ELR (cell line): ENCODE results near the gene APOBEC4.
"Not testable (repeated sequence)": the region's sequence is repeated elsewhere in the genome, so short reads cannot be mapped to it uniquely, and the experiment has no call there.

Experiments used
- DNase-seq: peaks from one replicate; pipeline ENCODE4 v3.0.0-alpha.2; 2015; ENCODE audit warnings: low read depth

The APOBEC4 gene

DNA sequence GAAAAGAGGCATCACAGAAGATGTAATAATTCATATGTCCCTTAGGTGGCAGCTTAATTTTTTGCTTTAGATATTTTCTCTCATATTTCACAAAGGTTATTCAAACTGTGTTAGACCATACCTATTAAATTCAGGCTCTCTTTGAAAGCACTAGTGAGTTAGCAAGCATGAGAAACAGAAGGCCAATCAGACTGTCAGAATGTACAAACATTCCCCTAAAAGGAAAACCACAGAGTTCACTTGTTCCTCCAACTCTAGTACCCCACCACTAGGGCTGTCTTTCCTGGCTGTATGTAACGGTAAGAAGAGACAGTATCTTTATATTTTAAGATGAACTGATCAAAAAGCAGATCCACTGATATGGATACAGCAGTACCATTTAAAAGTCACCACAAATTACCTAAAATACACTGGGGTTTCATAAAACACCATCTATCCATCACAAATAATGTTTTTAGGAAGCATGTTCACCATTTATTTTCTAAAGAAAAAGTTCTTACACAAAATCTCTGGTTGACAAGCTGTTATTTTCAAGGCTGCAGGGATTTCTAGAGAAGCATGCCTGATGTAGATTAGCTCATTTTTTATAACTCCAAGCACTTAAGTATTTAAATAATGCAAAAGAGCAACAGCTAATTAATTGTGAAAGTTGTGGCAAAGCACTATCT, 19.3 kb downstream of the APOBEC4 start:
- DNase-seq = peak; percentile 93

- DNase-seq = peak; percentile 51
Observed at GRCh38 chr1:183632964-183633363, 20.2 kb downstream of the APOBEC4 start.

- peak; percentile 48 for DNase-seq
Observed at GRCh38 chr1:183632114-183632513, 21.0 kb downstream of the APOBEC4 start.

DNA sequence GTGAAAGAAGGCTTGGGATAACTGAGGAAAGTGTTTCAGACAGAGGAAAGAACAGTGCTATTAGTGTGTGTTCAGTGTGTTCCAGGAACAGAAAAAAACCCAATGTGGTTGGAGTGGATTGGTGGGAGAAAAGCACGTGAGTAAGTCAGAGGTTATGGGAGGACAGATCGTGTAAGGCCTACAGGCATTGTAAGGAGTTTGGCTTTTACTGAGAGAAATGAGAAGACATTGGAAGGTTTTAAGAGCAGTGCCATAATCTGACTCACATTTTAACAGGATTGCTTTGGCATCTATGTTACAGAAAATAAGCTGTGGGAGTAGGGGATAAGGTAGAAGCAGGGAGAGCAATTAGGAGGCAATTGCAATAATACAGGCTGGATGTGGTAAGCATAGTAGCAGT, 22.4 kb downstream of the APOBEC4 start:
- DNase-seq = peak; percentile 24

DNA sequence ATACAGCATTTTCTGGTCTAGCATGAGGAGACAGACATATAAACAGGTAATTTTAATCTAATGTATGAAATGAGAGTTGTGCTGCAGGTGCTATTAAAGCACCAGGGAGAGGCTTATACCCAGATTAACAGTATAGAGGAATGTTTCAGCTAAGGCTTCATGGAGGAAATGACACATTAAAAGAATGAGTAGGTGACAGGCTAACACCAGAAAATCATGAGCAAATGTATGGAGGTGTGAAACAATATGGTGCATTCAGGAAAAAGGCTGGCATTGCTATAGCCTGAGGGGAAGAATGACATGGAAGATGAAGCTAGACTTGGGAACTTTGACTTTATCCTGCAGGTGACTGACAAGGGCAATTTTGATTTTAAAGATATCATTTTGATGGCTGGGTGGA, 24.6 kb downstream of the APOBEC4 start:
- no peak for DNase-seq

DNA sequence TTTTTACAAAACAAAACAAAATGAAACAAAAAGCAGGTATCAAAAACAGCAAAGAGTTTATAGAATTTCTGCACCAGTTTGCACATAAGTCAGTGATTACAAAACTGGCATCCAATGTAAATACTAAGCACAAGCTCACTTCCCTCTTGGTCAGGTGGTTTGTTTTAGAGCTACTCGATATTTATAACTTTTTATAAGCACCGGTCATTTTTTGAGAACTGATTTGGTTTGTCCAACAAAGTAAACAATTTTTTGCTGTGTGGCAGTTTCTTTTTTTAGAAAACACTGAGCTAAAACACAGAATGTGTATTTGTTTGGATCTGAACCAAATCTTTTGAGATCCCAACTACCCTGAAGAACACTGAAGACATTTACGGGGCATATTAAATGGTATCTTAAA, 26.9 kb downstream of the APOBEC4 start:
- DNase-seq = not testable (repeated sequence)

GRCh38 chr1:183622884-183623785, 30.0 kb downstream of the APOBEC4 start:
- DNase-seq = peak; percentile 79

- DNase-seq = no peak
Observed at GRCh38 chr1:183622013-183622412, 31.1 kb downstream of the APOBEC4 start.

GRCh38 chr1:183620311-183620710, 32.8 kb downstream of the APOBEC4 start:
- no peak for DNase-seq

DNA sequence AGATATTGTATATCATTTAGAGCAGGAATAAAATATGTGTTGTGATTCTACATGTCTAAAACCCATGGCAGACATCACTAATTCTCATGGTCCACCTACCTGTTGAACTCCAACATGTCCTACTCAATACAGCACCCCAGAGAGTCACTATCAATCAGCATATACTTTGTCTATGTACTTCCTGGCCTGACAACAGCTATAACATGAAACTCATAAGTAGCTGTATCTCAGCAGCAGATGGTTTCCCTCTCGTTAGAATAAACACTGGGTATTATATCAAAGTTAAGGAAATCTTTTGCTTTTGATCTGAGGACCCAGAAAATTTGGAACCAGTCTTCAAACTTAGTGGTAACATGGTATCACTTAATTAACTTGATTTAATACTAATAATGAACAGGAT, 33.3 kb downstream of the APOBEC4 start:
- no peak for DNase-seq

DNA sequence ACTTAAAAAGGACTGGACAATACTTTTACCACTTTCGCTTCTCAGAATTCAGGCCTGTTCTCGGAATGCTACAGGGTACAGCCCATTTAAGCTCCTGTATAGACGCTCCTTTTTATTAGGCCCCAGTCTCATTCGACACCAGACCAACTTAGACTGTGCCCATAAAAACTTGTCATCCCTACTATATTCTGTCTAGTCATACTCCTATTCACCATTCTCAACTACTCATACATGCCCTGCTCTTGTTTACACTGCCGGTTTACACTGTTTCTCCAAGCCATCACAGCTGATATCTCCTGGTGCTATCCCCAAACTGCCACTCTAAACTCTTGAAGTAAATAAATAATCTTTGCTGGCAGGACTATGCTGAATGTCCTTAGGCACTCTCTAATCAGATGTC, 34.9 kb downstream of the APOBEC4 start:
- not testable (repeated sequence) for DNase-seq

DNA sequence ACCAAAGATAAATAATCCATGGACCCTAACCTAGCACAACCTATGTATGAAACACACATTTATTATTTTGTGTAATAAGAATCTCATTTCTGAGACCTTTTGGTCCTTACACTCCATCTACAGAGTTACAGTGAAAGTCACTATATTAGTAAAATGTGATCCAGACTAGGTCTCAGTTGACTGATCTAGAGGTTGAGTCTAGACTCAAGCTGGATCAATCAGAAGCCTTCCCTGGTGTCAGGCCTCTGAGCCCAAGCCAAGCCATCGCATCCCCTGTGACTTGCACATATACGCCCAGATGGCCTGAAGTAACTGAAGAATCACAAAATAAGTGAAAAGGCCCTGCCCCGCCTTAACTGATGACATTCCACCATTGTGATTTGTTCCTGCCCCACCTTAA, 40.1 kb downstream of the APOBEC4 start:
- not testable (repeated sequence) for DNase-seq

GRCh38 chr1:183612407-183612806, 40.7 kb downstream of the APOBEC4 start:
- no peak for DNase-seq

DNA sequence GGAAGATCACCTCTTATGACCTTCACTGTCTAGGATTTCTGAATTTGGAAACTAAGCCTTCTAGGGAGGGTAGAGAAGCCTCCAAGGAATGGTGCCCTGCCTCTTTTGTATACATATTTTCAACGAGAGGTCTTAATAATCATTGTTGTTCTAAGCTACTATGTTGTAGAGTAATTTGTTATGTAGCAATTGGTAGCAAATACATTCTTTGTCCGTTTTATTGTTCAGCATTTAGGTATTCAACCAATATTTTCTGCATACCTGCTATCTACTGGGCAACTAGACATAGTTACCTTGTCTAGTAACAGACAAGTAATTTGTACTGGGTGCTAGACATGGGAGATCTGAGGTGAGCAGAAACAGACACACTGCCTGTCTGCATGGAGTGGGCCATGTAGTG, 42.1 kb downstream of the APOBEC4 start:
- DNase-seq = no peak

DNA sequence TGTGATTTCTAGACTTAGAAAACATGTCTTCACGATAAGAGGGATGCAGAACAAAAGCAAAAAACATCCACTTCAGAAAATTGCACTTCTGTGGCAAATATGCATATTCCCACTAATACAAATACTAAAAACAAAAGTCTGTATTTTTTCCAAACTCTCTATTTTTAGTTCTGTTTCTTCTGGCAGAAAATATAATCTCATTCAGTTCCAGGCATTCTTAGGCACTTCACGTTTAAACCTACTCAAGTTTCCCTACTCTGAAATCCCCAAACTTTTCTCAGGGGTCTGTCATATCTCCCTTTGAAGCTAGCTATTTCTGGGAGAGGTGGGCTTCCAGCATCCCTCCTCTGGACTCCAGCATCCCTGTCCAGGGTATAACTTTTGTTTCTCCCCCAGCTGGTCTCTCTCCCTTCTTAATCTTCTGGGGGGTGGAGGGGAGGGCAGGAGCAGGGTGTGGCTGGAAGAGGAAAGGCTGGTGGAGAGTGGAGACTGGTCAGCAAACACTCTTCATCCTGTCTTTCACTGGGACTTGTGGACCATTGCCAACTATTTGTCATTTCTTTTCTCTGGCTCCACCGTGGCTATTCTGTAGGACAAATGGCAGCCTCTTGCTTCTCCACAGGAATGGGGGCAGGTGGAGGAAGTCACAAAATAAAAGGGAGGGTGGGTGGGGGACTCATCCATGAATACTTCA, 43.2 kb downstream of the APOBEC4 start:
- peak; percentile 64 for DNase-seq

DNA sequence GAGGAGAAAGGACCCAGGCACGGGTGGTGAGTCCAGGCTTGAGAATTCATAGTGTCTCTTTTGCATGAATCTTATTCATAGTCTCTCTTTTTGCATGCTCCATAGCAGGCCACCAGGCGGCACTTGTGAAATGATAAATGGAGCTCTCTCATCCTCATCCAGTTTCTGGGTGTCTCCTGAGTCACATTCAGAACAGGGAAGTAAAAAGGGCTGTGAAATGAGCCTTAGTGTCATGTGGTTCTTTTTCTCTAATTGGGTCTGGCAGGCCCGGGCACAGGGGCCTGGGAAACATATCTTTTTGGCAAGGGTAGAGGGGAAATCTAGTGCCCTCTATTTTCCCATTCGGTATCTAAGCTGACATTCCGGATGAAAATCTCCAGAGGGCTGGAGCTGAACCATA, 43.8 kb downstream of the APOBEC4 start:
- peak; percentile 92 for DNase-seq

GRCh38 chr1:183607322-183607980, 45.7 kb downstream of the APOBEC4 start:
- DNase-seq = no peak

- no peak for DNase-seq
Observed at GRCh38 chr1:183605904-183606303, 47.2 kb downstream of the APOBEC4 start.

- no peak for DNase-seq
Observed at GRCh38 chr1:183604815-183605214, 48.3 kb downstream of the APOBEC4 start.

GRCh38 chr1:183604038-183604808, 48.9 kb downstream of the APOBEC4 start:
- peak; percentile 97 for DNase-seq

DNA sequence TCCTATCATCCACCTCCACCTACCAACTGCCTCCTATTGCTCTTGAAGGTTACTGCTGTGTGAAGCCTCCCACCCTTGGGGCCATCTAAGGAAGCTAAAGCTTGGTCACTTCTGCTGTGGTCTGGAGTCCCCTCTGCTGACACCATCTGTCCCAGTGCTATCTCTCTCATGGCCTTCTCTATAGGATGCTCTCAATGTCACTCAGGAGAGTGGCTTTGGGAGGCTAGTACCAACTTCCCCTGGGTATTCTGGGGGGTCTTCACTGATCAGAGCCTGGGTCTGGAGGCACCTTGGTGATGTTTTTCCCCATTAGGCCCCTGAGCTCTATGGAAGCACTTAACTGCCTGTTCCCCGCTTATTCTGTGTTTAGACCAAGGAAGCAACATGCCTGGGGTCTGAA, 50.6 kb downstream of the APOBEC4 start:
- no peak for DNase-seq
